Smooth muscle cell (in vitro differentiated cells): ENCODE data around the gene CDH4. TPM values are rescaled to one million over a fixed set of nuclear protein-coding genes. Genes with fewer than 3 reads are reported as not detected.

Experiments used
- DNase-seq: peaks from one replicate; lab custom pipeline; 2025; ENCODE audit not compliant: unreplicated experiment; lab: John Stamatoyannopoulos, UW
- H2AFZ ChIP-seq: fragments of 200-600 bp; sonication (generic); 2 replicates; pipeline ENCODE4 v1.6.0; 2016; ENCODE audit warnings: antibody characterized with exemption, low read depth, mild to moderate bottlenecking
- H3F3A ChIP-seq: fragments of 200-600 bp; sonication (generic); 2 replicates; pipeline ENCODE4 v1.6.0; 2017; ENCODE audit warnings: antibody characterized with exemption, low read depth
- H3K27ac ChIP-seq: fragments of 200-600 bp; sonication (generic); 2 replicates; pipeline ENCODE4 v1.5.1; 2016; ENCODE audit warnings: low read depth, mild to moderate bottlenecking
- H3K27me3 ChIP-seq: fragments of 200-600 bp; sonication (generic); 2 replicates; pipeline ENCODE4 v1.6.1; 2016; ENCODE audit warnings: low read depth, mild to moderate bottlenecking
- H3K36me3 ChIP-seq: fragments of 200-600 bp; sonication (generic); 2 replicates; pipeline ENCODE4 v1.5.1; 2016; ENCODE audit warnings: low read depth
- H3K4me1 ChIP-seq: fragments of 200-600 bp; sonication (generic); 2 replicates; pipeline ENCODE4 v1.5.1; 2016; ENCODE audit warnings: low read depth
- H3K4me2 ChIP-seq: fragments of 200-600 bp; sonication (generic); 2 replicates; pipeline ENCODE4 v1.6.0; 2016; ENCODE audit warnings: mild to moderate bottlenecking
- H3K4me3 ChIP-seq: fragments of 200-600 bp; sonication (generic); 2 replicates; pipeline ENCODE4 v1.5.1; 2016; ENCODE audit warnings: mild to moderate bottlenecking
- H3K79me2 ChIP-seq: fragments of 200-600 bp; sonication (generic); 2 replicates; pipeline ENCODE4 v1.6.0; 2016; ENCODE audit warnings: low read depth, mild to moderate bottlenecking
- H3K9ac ChIP-seq: fragments of 200-600 bp; sonication (generic); 2 replicates; pipeline ENCODE4 v1.6.0; 2016; ENCODE audit warnings: low read depth
- H3K9me3 ChIP-seq: fragments of 200-600 bp; sonication (generic); replicated peaks from 2 replicates; pipeline ENCODE4 v1.5.1; 2016; ENCODE audit warnings: low read depth
- H4K20me1 ChIP-seq: fragments of 200-600 bp; sonication (generic); 2 replicates; pipeline ENCODE4 v1.6.0; 2016; ENCODE audit warnings: low read depth
- CTCF ChIP-seq: fragments of 200-600 bp; sonication (generic); IDR thresholded peaks from 2 replicates; pipeline ENCODE4 v1.5.1; 2017; ENCODE audit warnings: borderline replicate concordance, mild to moderate bottlenecking, antibody characterized with exemption; ENCODE audit not compliant: insufficient read depth, poor library complexity, severe bottlenecking
- WGBS: methylation state at CpG from one replicate; pipeline ENCODE4 v1.1.7; 2016; ENCODE audit warnings: low lambda C conversion rate; 5-methylcytosine and 5-hydroxymethylcytosine counted together
- polyA plus RNA-seq: library from polyadenylated mRNA; unstranded; fragments of >200 nt; fragmentation: Nextera tagmentation; extraction: Ambion mirVana; gene quantifications from 2 replicates; pipeline ENCODE4 v1.2.1, GENCODE V29; 2016
- total RNA-seq: library from RNA; depleted of rRNA; stranded (reverse); fragments of >200 nt; gene quantifications from 2 replicates; pipeline ENCODE4 v1.2.3, GENCODE V29; 2014

The CDH4 gene
- total and polyA plus RNA-seq, 2 experiments from 2014 or later, result 0.03 to 0.04 TPM

- Histone ChIP-seq H3K4me3 (no peak overlapping the region), H2AFZ (no peak overlapping the region), H3K4me1 (no peaks in the 10 kb centered on the region), H4K20me1 (no peaks in the 10 kb centered on the region), H3F3A (no peaks in the 10 kb centered on the region), H3K27me3 (peaks cover 2% of the 10 kb centered on the region), H3K79me2 (no peaks in the 10 kb centered on the region), H3K9ac (no peak overlapping the region), H3K4me2 (no peak overlapping the region), H3K27ac (no peak overlapping the region), H3K36me3 (no peaks in the 10 kb centered on the region), H3K9me3 (no peaks in the 10 kb centered on the region)
- TF ChIP-seq CTCF, result no peak
- no peak for DNase-seq
- WGBS, result 89% methylated on average over 11 of the region's 11 CpGs
These were observed 456.8 kb downstream of the CDH4 start for GRCh38 chr20:61708891-61709290.

GRCh38 chr20:61710108-61710507 is 458.0 kb downstream of the CDH4 start:
- H3K36me3 ChIP-seq, result no peaks in the 10 kb centered on the region
- H3K4me2 ChIP-seq, result no peak overlapping the region
- no peak overlapping the region for H3K27ac ChIP-seq
- TF ChIP-seq CTCF, result no peak
- no peaks in the 10 kb centered on the region for H3F3A ChIP-seq
- no peaks in the 10 kb centered on the region for H3K79me2 ChIP-seq
- no peak overlapping the region for H2AFZ ChIP-seq
- H4K20me1 ChIP-seq, result no peaks in the 10 kb centered on the region
- WGBS, result 88% methylated on average over 8 of the region's 8 CpGs
- H3K9me3 ChIP-seq, result no peaks in the 10 kb centered on the region
- H3K4me3 ChIP-seq, result no peak overlapping the region
- no peak for DNase-seq
- no peak overlapping the region for H3K9ac ChIP-seq
- H3K4me1 ChIP-seq, result no peaks in the 10 kb centered on the region
- peaks cover 2% of the 10 kb centered on the region for H3K27me3 ChIP-seq

- Histone ChIP-seq H3F3A (no peaks in the 10 kb centered on the region), H3K27me3 (peaks cover 2% of the 10 kb centered on the region), H3K36me3 (no peaks in the 10 kb centered on the region), H3K9ac (no peak overlapping the region), H4K20me1 (no peaks in the 10 kb centered on the region), H3K4me3 (no peak overlapping the region), H2AFZ (no peak overlapping the region), H3K79me2 (no peaks in the 10 kb centered on the region), H3K4me1 (no peaks in the 10 kb centered on the region), H3K27ac (no peak overlapping the region), H3K4me2 (no peak overlapping the region), H3K9me3 (no peaks in the 10 kb centered on the region)
- no peak for DNase-seq
- 62% methylated on average over 9 of the region's 9 CpGs for WGBS
- no peak for TF ChIP-seq CTCF
These were observed 460.6 kb downstream of the CDH4 start for GRCh38 chr20:61712688-61713087.

GRCh38 chr20:61718361-61719005 is 466.4 kb downstream of the CDH4 start:
- Histone ChIP-seq H3K27ac (no peak overlapping the region), H3K4me3 (no peak overlapping the region)
- WGBS, result 84% methylated on average over 11 of the region's 11 CpGs

More at GRCh38 chr20:61718361-61719005, 466.4 kb downstream of the CDH4 start:
- H3K27me3 ChIP-seq, result peaks cover 17% of the 10 kb centered on the region
- DNase-seq, result no peak
- H3K4me1 ChIP-seq, result no peaks in the 10 kb centered on the region
- H3K36me3 ChIP-seq, result no peaks in the 10 kb centered on the region
- no peak overlapping the region for H2AFZ ChIP-seq
- H4K20me1 ChIP-seq, result no peaks in the 10 kb centered on the region
- H3K4me2 ChIP-seq, result no peak overlapping the region
- H3K79me2 ChIP-seq, result no peaks in the 10 kb centered on the region
- H3K9me3 ChIP-seq, result no peaks in the 10 kb centered on the region
- H3F3A ChIP-seq, result no peaks in the 10 kb centered on the region
- TF ChIP-seq CTCF, result no peak
- H3K9ac ChIP-seq, result no peak overlapping the region
